ENCODE measurements around the gene SCN2A.

GRCh38 chr2:165373278-165374010, 134.2 kb downstream of the SCN2A start:
- no peak for TF ChIP-seq EZH2 (IDR thresholded peaks at IDR 0.05)
- no peak; the same call in 1 of the 2 replicates for TF ChIP-seq POLR2AphosphoS5 (IDR thresholded peaks at IDR 0.05; ENCODE audit: borderline replicate concordance, low read depth, low read length)

Data from SK-N-MC (cell line).